H1 (cell line): Measurements from ENCODE around the gene PAIP2. TPM values are rescaled to one million over a fixed set of nuclear protein-coding genes. Genes with fewer than 3 reads are reported as not detected.

Experiments
- CTCF ChIA-PET: fragments of 300-600 bp; sonication (Branson Sonifier 250); formaldehyde crosslinking; loops from one replicate; lab custom pipeline; 2021; ENCODE audit not compliant: partially characterized antibody; lab: Charles Lee
- POLR2A ChIA-PET: fragments of 300-600 bp; sonication (Branson Sonifier 250); formaldehyde crosslinking; loops from one replicate; lab custom pipeline; 2021; ENCODE audit warnings: inconsistent platforms; ENCODE audit not compliant: partially characterized antibody; lab: Charles Lee
- DNase-seq, 2 experiments: peaks; one replicate each; pipeline versions ENCODE4 v3.0.0 to v3.0.0-alpha.2; 2010 to 2022; ENCODE audit warnings: low spot score in 2 of 2, low read depth in 1 of 2, mixed read lengths in 1 of 2
- FAIRE-seq: peaks from 2 replicates; lab custom pipeline; 2011; peaks lifted over from hg19 to GRCh38; lab: Jason Lieb, UNC
- H2AFZ ChIP-seq: 2 replicates; pipeline ENCODE4 v1.8.1; 2012; ENCODE audit warnings: low read length, inconsistent platforms
- H2AK5ac ChIP-seq: 2 replicates; pipeline ENCODE4 v1.6.1; 2013; ENCODE audit warnings: low read depth, low read length
- H2BK120ac ChIP-seq: replicated peaks from 2 replicates; pipeline ENCODE3; 2013; ENCODE audit warnings: low read depth, low read length, inconsistent platforms
- H2BK12ac ChIP-seq: 2 replicates; pipeline ENCODE4 v1.6.1; 2013; ENCODE audit warnings: low read depth, low read length
- H2BK15ac ChIP-seq: 2 replicates; pipeline ENCODE4 v1.6.1; 2013; ENCODE audit warnings: low read length
- H2BK20ac ChIP-seq: 2 replicates; pipeline ENCODE4 v1.6.1; 2013; ENCODE audit warnings: low read length
- H2BK5ac ChIP-seq: 2 replicates; pipeline ENCODE4 v1.6.1; 2013; ENCODE audit warnings: low read depth, low read length
- H3K14ac ChIP-seq: 2 replicates; pipeline ENCODE4 v1.6.1; 2013; ENCODE audit warnings: inconsistent platforms; ENCODE audit not compliant: insufficient read length
- H3K18ac ChIP-seq: 2 replicates; pipeline ENCODE4 v1.6.1; 2013; ENCODE audit warnings: low read length; ENCODE audit errors: extremely low read depth
- H3K23ac ChIP-seq: 2 replicates; pipeline ENCODE4 v1.6.1; 2013; ENCODE audit warnings: inconsistent platforms; ENCODE audit not compliant: insufficient read length
- H3K23me2 ChIP-seq: 2 replicates; pipeline ENCODE4 v1.6.1; 2013; ENCODE audit warnings: low read depth, low read length
- H3K27ac ChIP-seq: 2 replicates; pipeline ENCODE4 v1.6.1; 2011; ENCODE audit warnings: low read depth, low read length, inconsistent platforms
- H3K27me3 ChIP-seq, 4 experiments: replicated peaks in 1 of 4; 1 replicate in 1 of 4; 2 replicates in 3 of 4; pipeline versions ENCODE4 v1.6.1 to v1.8.1; 2011 to 2013; ENCODE audit warnings: low read length in 3 of 4, mild to moderate bottlenecking in 3 of 4, inconsistent platforms in 2 of 4, mixed read lengths in 2 of 4, moderate library complexity in 1 of 4; ENCODE audit not compliant: control insufficient read depth in 3 of 4, insufficient read depth in 3 of 4; ENCODE audit errors: extremely low read depth in 1 of 4
- H3K36me3 ChIP-seq, 4 experiments: 2 replicates each; pipeline versions ENCODE4 v1.6.1 to v1.8.1; 2011 to 2013; ENCODE audit warnings: mild to moderate bottlenecking in 4 of 4, low read length in 3 of 4, moderate library complexity in 2 of 4, control low read depth in 1 of 4, inconsistent platforms in 1 of 4; ENCODE audit not compliant: insufficient read depth in 4 of 4, control insufficient read depth in 2 of 4
- H3K4ac ChIP-seq: replicated peaks from 2 replicates; pipeline ENCODE3; 2013; ENCODE audit warnings: low read length, low read depth, mixed read lengths, inconsistent platforms; ENCODE audit not compliant: insufficient read length
- H3K4me1 ChIP-seq, 4 experiments: replicated peaks in 1 of 4; 1 replicate in 1 of 4; 2 replicates in 3 of 4; pipeline versions ENCODE4 v1.6.1 to v1.8.1; 2011 to 2013; ENCODE audit warnings: low read length in 3 of 4, inconsistent platforms in 2 of 4, mixed read lengths in 1 of 4; ENCODE audit not compliant: insufficient read depth in 4 of 4, control insufficient read depth in 3 of 4
- H3K4me2 ChIP-seq, 2 experiments: 2 replicates each; pipeline versions ENCODE4 v1.6.1 to v1.8.1; 2011 to 2013; ENCODE audit warnings: low read depth in 2 of 2, low read length in 2 of 2, control low read depth in 1 of 2, inconsistent platforms in 1 of 2, mild to moderate bottlenecking in 1 of 2; ENCODE audit not compliant: insufficient read depth in 1 of 2
- H3K4me3 ChIP-seq, 4 experiments: fragments of 200-600, 300-600 bp in 1 of 4; sonication (generic), shearing (Covaris generic), sonication (Bioruptor Twin) in 1 of 4; 2 replicates each; pipeline versions ENCODE4 v1.5.1 to v1.8.1; 2011 to 2016; ENCODE audit warnings: low read length in 4 of 4, low read depth in 3 of 4, control low read depth in 2 of 4, inconsistent platforms in 2 of 4, mild to moderate bottlenecking in 2 of 4, mixed read lengths in 1 of 4, moderate library complexity in 1 of 4; ENCODE audit not compliant: insufficient read depth in 2 of 4; ENCODE audit errors: extremely low read depth in 1 of 4
- H3K56ac ChIP-seq: replicated peaks from 2 replicates; pipeline ENCODE3; 2013; ENCODE audit warnings: low read depth, mild to moderate bottlenecking, mixed read lengths, low read length, inconsistent platforms; ENCODE audit not compliant: insufficient read length
- H3K79me1 ChIP-seq: 2 replicates; pipeline ENCODE4 v1.6.1; 2013; ENCODE audit warnings: low read depth, low read length, control low read depth
- H3K79me2 ChIP-seq, 2 experiments: 2 replicates each; pipeline versions ENCODE4 v1.6.1 to v1.8.1; 2012 to 2013; ENCODE audit warnings: low read length in 2 of 2, mild to moderate bottlenecking in 2 of 2, inconsistent platforms in 1 of 2; ENCODE audit not compliant: insufficient read depth in 2 of 2, control insufficient read depth in 1 of 2
- H3K9ac ChIP-seq, 4 experiments: replicated peaks in 1 of 4; 1 replicate in 1 of 4; 2 replicates in 3 of 4; pipeline versions ENCODE4 v1.6.1 to v1.8.1; 2011 to 2013; ENCODE audit warnings: low read depth in 3 of 4, low read length in 3 of 4, control low read depth in 2 of 4, mild to moderate bottlenecking in 2 of 4, moderate library complexity in 2 of 4, inconsistent platforms in 1 of 4; ENCODE audit errors: extremely low read depth in 1 of 4
- H3K9me3 ChIP-seq, 2 experiments: 2 replicates each; pipeline versions ENCODE4 v1.6.1 to v1.8.1; 2012 to 2013; ENCODE audit warnings: mild to moderate bottlenecking in 2 of 2, moderate library complexity in 2 of 2, control low read depth in 1 of 2, inconsistent platforms in 1 of 2, low read depth in 1 of 2, low read length in 1 of 2, mixed read lengths in 1 of 2; ENCODE audit not compliant: insufficient read depth in 2 of 2
- H4K20me1 ChIP-seq, 2 experiments: replicated peaks in 1 of 2; 2 replicates each; pipeline versions ENCODE3 to v1.8.1; 2011 to 2013; ENCODE audit warnings: inconsistent platforms in 2 of 2, low read length in 2 of 2, mild to moderate bottlenecking in 1 of 2; ENCODE audit not compliant: insufficient read depth in 2 of 2, control insufficient read depth in 1 of 2
- H4K5ac ChIP-seq: 2 replicates; pipeline ENCODE4 v1.6.1; 2013; ENCODE audit warnings: low read length, low read depth, mixed read lengths, inconsistent platforms; ENCODE audit not compliant: insufficient read length
- H4K8ac ChIP-seq: 2 replicates; pipeline ENCODE4 v1.8.0; 2013; ENCODE audit warnings: mild to moderate bottlenecking, moderate library complexity, low read length, inconsistent platforms; ENCODE audit not compliant: insufficient read depth; ENCODE audit errors: extremely low read depth
- H4K91ac ChIP-seq: replicated peaks from 2 replicates; pipeline ENCODE3; 2013; ENCODE audit warnings: low read length, mixed read lengths, inconsistent platforms; ENCODE audit not compliant: insufficient read length
- BCL11A ChIP-seq, 2 experiments: IDR thresholded peaks; one replicate each; pipeline ENCODE4 v1.6.1; 2011; ENCODE audit warnings: low read depth in 2 of 2, low read length in 2 of 2, mild to moderate bottlenecking in 2 of 2
- HDAC6 ChIP-seq: IDR thresholded peaks from one replicate; pipeline ENCODE4 v1.7.1; 2012; ENCODE audit warnings: low read depth, mild to moderate bottlenecking, inconsistent platforms, low read length, moderate library complexity
- JUN ChIP-seq: IDR thresholded peaks from 2 replicates; pipeline ENCODE4 v1.6.1; 2011; ENCODE audit warnings: low read depth, mild to moderate bottlenecking, improper control_type of control experiment, low read length
- MAFK ChIP-seq: IDR thresholded peaks from 2 replicates; pipeline ENCODE4 v1.6.1; 2012; ENCODE audit warnings: low read depth, mild to moderate bottlenecking, improper control_type of control experiment, low read length
- NRF1 ChIP-seq: IDR thresholded peaks from 2 replicates; pipeline ENCODE4 v1.6.1; 2011; ENCODE audit warnings: mild to moderate bottlenecking, low read depth, low read length, improper control_type of control experiment
- POLR2A ChIP-seq, 2 experiments: IDR thresholded peaks; 1 replicate in 1 of 2; 2 replicates in 1 of 2; pipeline ENCODE4 v1.6.1; 2011; ENCODE audit warnings: low read depth in 2 of 2, low read length in 2 of 2, mild to moderate bottlenecking in 2 of 2; ENCODE audit errors: control extremely low read depth in 1 of 2
- RXRA ChIP-seq: IDR thresholded peaks from 2 replicates; pipeline ENCODE4 v1.6.1; 2011; ENCODE audit warnings: low read depth, mild to moderate bottlenecking, low read length, moderate library complexity; ENCODE audit not compliant: insufficient read depth
- SRF ChIP-seq: IDR thresholded peaks from 2 replicates; pipeline ENCODE4 v1.6.1; 2011; ENCODE audit warnings: mild to moderate bottlenecking, low read depth, low read length, moderate library complexity
- TBP ChIP-seq: IDR thresholded peaks from 2 replicates; pipeline ENCODE4 v1.6.1; 2011; ENCODE audit warnings: low read depth, low read length, improper control_type of control experiment
- WGBS, 2 experiments: shearing (Covaris generic) in 1 of 2; methylation state at CpG; one replicate each; pipeline versions ENCODE4 v1.1.6 to v1.1.7; 2013 to 2015; ENCODE audit warnings: low lambda C conversion rate in 2 of 2, mixed read lengths in 2 of 2, inconsistent platforms in 1 of 2, low coverage in 1 of 2, missing lambda C conversion rate in 1 of 2; ENCODE audit not compliant: insufficient replicate concordance in 2 of 2, insufficient coverage in 1 of 2, insufficient read length in 1 of 2; ENCODE audit errors: extremely low coverage in 1 of 2, missing lambda C conversion rate in 1 of 2; 5-methylcytosine and 5-hydroxymethylcytosine counted together
- polyA plus RNA-seq, 7 experiments: library from polyadenylated mRNA; depleted of rRNA in 3 of 7; stranded (reverse) in 5 of 7; unstranded in 2 of 7; fragments of >200 nt in 5 of 7; fragments of 200-250 nt in 2 of 7; gene quantifications; 1 replicate in 5 of 7; 2 replicates in 1 of 7; 4 replicates in 1 of 7; pipeline versions ENCODE4 v1.2.1 to v1.2.3, GENCODE V29; 2011 to 2013; ENCODE audit warnings: missing spikeins in 2 of 7, mixed read lengths in 2 of 7
- total RNA-seq: library from RNA; stranded (reverse); fragmentation: NEBNext Ultra II Directional; extraction: Animal tissue kit (Norgen Biotek cat#: 25700); gene quantifications from 2 replicates; pipeline ENCODE4 v1.2.1, GENCODE V29; 2021
- TF ChIP-seq, protein P1 (sequence below): IDR thresholded peaks from 2 replicates; pipeline ENCODE4 v1.6.1; 2011; ENCODE audit warnings: low read length, improper control_type of control experiment
- TF ChIP-seq, protein P2 (sequence below): IDR thresholded peaks from 2 replicates; pipeline ENCODE4 v1.6.1; 2012; ENCODE audit warnings: low read length, inconsistent platforms

Gene PAIP2
- total and polyA plus RNA-seq, 2 of the 8 experiments (the other 6 are each of a cell fraction or from before 2014, with no cell fraction given): 87.6 to 162 TPM

DNA sequence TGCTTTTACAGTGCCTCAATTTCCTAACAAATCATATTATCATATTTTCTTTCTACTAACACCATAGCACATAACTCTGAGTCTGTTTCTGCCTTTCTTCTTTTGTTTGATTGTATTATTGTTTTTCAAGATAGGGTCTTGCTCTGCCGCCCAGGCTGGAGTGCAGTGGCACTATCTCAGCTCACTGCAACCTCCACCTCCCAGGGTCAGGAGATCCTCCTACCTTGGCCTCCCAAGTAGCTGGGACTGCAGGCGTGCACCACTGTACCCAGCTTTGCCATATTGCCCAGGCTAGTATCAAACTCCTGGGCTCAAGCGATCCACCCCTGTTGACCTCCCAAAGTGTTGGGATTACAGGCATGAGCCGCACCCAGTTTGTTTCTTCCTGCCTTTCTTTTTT lies 18.7 kb downstream of the PAIP2 start:
- peaks cover 12 to 67% of the 10 kb centered on the region in 2 experiments for H3K79me2 ChIP-seq
- 97% methylated on average over 3 of the region's 4 CpGs; no CpG with 5 or more reads in 1 of the 2 experiments for WGBS, 2 experiments
- TF ChIP-seq HDAC6 (no peak), NRF1 (no peak), TBP (no peak), BCL11A (IDR thresholded peaks at IDR 0.05; ENCODE audit: low read depth in 2 of 2, low read length in 2 of 2) (no peak), MAFK (no peak), POLR2A (IDR thresholded peaks at IDR 0.05; ENCODE audit: control extremely low read depth in 1 of 2, low read depth in 2 of 2, low read length in 2 of 2) (no peak), RXRA (no peak), JUN (no peak), SRF (no peak)
- TF ChIP-seq, protein P1, sequence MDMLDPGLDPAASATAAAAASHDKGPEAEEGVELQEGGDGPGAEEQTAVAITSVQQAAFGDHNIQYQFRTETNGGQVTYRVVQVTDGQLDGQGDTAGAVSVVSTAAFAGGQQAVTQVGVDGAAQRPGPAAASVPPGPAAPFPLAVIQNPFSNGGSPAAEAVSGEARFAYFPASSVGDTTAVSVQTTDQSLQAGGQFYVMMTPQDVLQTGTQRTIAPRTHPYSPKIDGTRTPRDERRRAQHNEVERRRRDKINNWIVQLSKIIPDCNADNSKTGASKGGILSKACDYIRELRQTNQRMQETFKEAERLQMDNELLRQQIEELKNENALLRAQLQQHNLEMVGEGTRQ: no peak
- TF ChIP-seq, protein P2, sequence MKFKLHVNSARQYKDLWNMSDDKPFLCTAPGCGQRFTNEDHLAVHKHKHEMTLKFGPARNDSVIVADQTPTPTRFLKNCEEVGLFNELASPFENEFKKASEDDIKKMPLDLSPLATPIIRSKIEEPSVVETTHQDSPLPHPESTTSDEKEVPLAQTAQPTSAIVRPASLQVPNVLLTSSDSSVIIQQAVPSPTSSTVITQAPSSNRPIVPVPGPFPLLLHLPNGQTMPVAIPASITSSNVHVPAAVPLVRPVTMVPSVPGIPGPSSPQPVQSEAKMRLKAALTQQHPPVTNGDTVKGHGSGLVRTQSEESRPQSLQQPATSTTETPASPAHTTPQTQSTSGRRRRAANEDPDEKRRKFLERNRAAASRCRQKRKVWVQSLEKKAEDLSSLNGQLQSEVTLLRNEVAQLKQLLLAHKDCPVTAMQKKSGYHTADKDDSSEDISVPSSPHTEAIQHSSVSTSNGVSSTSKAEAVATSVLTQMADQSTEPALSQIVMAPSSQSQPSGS: no peak

More for the DNA sequence above, 18.7 kb downstream of the PAIP2 start:
- H3K14ac ChIP-seq: no peak overlapping the region
- H4K91ac ChIP-seq: no peak overlapping the region
- CTCF ChIA-PET: interaction anchor here (1.1 kb wide), 2 partner anchors 31 to 87 kb away, joined by 3 to 4 read pairs; no protein-coding TSS in a partner anchor
- H3K27ac ChIP-seq: no peak overlapping the region
- no peak overlapping the region for H3K23ac ChIP-seq
- no peak overlapping the region for H3K9ac ChIP-seq
- no peak overlapping the region for H3K56ac ChIP-seq
- no peak for FAIRE-seq
- no peaks in the 10 kb centered on the region for H3K9me3 ChIP-seq
- H2BK20ac ChIP-seq: no peak overlapping the region
- no peaks in the 10 kb centered on the region for H3K23me2 ChIP-seq
- H3K4me1 ChIP-seq: no peaks in the 10 kb centered on the region
- no peak overlapping the region for H3K18ac ChIP-seq
- peaks cover 13 to 20% (median 18%) of the 10 kb centered on the region in 4 experiments for H3K36me3 ChIP-seq
- H3K4me3 ChIP-seq: no peak overlapping the region
- no peak overlapping the region for H4K8ac ChIP-seq
- no peak overlapping the region for H2BK12ac ChIP-seq
- peaks cover 8% of the 10 kb centered on the region; the same call in 1 of the 2 replicates for H3K79me1 ChIP-seq
- H3K4ac ChIP-seq: no peak overlapping the region
- H2BK120ac ChIP-seq: no peak overlapping the region
- DNase-seq: no peak
- no peak overlapping the region for H3K4me2 ChIP-seq
- no peaks in the 10 kb centered on the region for H3K27me3 ChIP-seq
- no peak overlapping the region for H2BK15ac ChIP-seq
- H4K20me1 ChIP-seq: peaks cover 8 to 10% of the 10 kb centered on the region in 2 experiments
- POLR2A ChIA-PET: interaction anchor here (1.8 to 2.6 kb wide), 2 partner anchors 13 to 67 kb away, joined by 3 to 9 read pairs; partner anchors contain the start of gene MATR3
- no peak overlapping the region for H2AK5ac ChIP-seq
- H2AFZ ChIP-seq: no peak overlapping the region
- no peak overlapping the region for H4K5ac ChIP-seq
- H2BK5ac ChIP-seq: no peak overlapping the region
